K562 (cell line): ENCODE results near the gene VARS1. TPM values are rescaled to one million over a fixed set of nuclear protein-coding genes. Genes with fewer than 3 reads are reported as not detected.

Experiments
- EHMT2 ChIP-seq: fragments of 450-650 bp; IDR thresholded peaks from 2 replicates; pipeline ENCODE4 v1.6.1; 2018; ENCODE audit warnings: antibody characterized with exemption
- GATAD2B ChIP-seq: fragments of 450-650 bp; IDR thresholded peaks from 2 replicates; pipeline ENCODE4 v1.6.1; 2017; ENCODE audit warnings: mild to moderate bottlenecking, borderline replicate concordance
- MYC ChIP-seq, 2 experiments: fragments of 250-450 bp in 1 of 2; sonication (Bioruptor Pico) in 1 of 2; IDR thresholded peaks; 2 replicates each; pipeline versions ENCODE4 v1.5.1 to v1.6.1; 2012 to 2021; ENCODE audit warnings: low read depth in 2 of 2, borderline replicate concordance in 1 of 2, improper control_type of control experiment in 1 of 2, low read length in 1 of 2, mild to moderate bottlenecking in 1 of 2, moderate library complexity in 1 of 2
- RBFOX2 ChIP-seq: fragments of 200-400 bp; formaldehyde crosslinking; IDR thresholded peaks from 2 replicates; pipeline ENCODE4 v1.6.1; 2017; ENCODE audit warnings: low read depth, mild to moderate bottlenecking, low read length, moderate library complexity
- SAFB2 ChIP-seq: fragments of 200-400 bp; formaldehyde crosslinking; IDR thresholded peaks from 2 replicates; pipeline ENCODE4 v1.6.1; 2018; ENCODE audit warnings: borderline replicate concordance, low read length, low read depth, moderate library complexity; ENCODE audit not compliant: severe bottlenecking
- ZEB2 ChIP-seq: fragments of 450-650 bp; IDR thresholded peaks from 2 replicates; pipeline ENCODE4 v1.6.1; 2016
- ZNF12 ChIP-seq: sonication (generic); formaldehyde crosslinking; IDR thresholded peaks from 2 replicates; pipeline ENCODE4 v1.4.0; 2020; ENCODE audit warnings: mild to moderate bottlenecking, missing genetic modification reagents
- ZNF224 ChIP-seq: sonication (generic); formaldehyde crosslinking; IDR thresholded peaks from 2 replicates; pipeline ENCODE4 v1.8.0; 2022; ENCODE audit warnings: mild to moderate bottlenecking, missing genetic modification reagents
- polyA plus RNA-seq, 8 experiments: library from polyadenylated mRNA; depleted of rRNA in 4 of 8; stranded (reverse) in 5 of 8; unstranded in 3 of 8; fragments of >200 nt; fragmentation: Nextera tagmentation in 2 of 8; fragmentation: Illumina TruSeq in 1 of 8; extraction: Ambion mirVana in 2 of 8; extraction: Trizol in 1 of 8; gene quantifications; 2 replicates each; pipeline versions ENCODE4 v1.2.1 to v1.2.3, GENCODE V29; 2011 to 2014; ENCODE audit warnings: inconsistent platforms in 1 of 8, missing spikeins in 1 of 8
- total RNA-seq, 7 experiments: library from RNA; depleted of rRNA in 6 of 7; stranded (reverse); fragments of >200 nt in 6 of 7; fragmentation: Illumina TruSeq in 2 of 7; extraction: Trizol in 2 of 7; gene quantifications; 2 replicates each; pipeline versions ENCODE4 v1.2.1 to v1.2.3, GENCODE V29; 2011 to 2021; ENCODE audit warnings: low replicate concordance in 1 of 7
- TF ChIP-seq, protein P1 (sequence below): fragments of 200-600 bp; sonication (generic); IDR thresholded peaks from one replicate; pipeline ENCODE4 v1.6.1; 2012; ENCODE audit warnings: mild to moderate bottlenecking, low read depth, low read length, inconsistent platforms
- TF ChIP-seq, protein P2 (sequence below): sonication (generic); formaldehyde crosslinking; IDR thresholded peaks from 2 replicates; pipeline ENCODE4 v1.8.1; 2023; ENCODE audit warnings: mild to moderate bottlenecking, missing genetic modification reagents
- TF ChIP-seq, protein P3 (sequence below): sonication (generic); formaldehyde crosslinking; IDR thresholded peaks from 2 replicates; pipeline ENCODE4 v1.8.1; 2023; ENCODE audit warnings: mild to moderate bottlenecking, missing genetic modification reagents

VARS1 gene
- total and polyA plus RNA-seq, 9 of the 15 experiments (the other 6 are each of a cell fraction or from before 2014, with no cell fraction given) = 2.9 to 488 (median 130) TPM

DNA sequence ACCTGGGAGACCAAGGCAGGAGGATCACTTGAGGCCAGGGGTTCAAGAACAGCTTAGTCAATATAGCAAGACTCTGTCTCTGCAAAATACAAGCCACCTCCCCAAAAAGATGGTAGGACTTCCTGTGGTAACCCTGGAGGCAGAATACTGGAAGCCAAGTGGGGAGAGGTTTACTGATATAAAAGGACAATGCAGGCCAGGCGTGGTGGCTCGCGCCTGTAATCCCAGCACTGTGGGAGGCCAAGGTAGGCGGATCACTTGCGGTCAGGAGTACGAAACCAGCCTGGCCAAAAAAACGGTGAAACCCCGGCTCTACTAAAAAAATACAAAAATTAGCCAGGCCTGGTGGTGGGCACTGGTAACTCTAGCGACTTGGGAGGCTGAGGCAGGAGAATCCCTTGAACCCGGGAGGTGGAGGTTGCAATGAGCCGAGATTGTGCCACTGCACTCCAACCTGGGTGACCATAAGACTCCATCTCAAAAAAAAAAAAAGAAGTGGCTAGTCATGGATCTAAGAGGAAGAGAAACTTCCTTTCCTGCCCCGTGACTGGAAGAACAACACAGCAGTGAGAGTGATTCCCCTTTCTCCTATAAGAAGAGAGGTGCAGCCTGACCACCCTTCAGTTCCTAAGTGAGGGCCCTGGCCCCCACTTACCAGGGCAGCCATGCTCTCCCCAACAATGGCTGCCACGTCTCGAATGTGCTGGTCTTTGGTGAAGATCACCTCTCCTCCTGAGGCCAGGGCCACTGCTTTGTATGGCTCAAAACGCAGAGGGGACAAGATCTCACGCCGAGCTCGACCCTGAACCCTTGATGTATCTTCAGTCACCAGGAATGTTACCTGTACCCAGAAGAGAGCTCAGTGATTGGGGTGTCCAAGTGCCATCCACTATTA lies 26.9 kb downstream of the VARS1 start (continued):
- TF ChIP-seq, protein P1, sequence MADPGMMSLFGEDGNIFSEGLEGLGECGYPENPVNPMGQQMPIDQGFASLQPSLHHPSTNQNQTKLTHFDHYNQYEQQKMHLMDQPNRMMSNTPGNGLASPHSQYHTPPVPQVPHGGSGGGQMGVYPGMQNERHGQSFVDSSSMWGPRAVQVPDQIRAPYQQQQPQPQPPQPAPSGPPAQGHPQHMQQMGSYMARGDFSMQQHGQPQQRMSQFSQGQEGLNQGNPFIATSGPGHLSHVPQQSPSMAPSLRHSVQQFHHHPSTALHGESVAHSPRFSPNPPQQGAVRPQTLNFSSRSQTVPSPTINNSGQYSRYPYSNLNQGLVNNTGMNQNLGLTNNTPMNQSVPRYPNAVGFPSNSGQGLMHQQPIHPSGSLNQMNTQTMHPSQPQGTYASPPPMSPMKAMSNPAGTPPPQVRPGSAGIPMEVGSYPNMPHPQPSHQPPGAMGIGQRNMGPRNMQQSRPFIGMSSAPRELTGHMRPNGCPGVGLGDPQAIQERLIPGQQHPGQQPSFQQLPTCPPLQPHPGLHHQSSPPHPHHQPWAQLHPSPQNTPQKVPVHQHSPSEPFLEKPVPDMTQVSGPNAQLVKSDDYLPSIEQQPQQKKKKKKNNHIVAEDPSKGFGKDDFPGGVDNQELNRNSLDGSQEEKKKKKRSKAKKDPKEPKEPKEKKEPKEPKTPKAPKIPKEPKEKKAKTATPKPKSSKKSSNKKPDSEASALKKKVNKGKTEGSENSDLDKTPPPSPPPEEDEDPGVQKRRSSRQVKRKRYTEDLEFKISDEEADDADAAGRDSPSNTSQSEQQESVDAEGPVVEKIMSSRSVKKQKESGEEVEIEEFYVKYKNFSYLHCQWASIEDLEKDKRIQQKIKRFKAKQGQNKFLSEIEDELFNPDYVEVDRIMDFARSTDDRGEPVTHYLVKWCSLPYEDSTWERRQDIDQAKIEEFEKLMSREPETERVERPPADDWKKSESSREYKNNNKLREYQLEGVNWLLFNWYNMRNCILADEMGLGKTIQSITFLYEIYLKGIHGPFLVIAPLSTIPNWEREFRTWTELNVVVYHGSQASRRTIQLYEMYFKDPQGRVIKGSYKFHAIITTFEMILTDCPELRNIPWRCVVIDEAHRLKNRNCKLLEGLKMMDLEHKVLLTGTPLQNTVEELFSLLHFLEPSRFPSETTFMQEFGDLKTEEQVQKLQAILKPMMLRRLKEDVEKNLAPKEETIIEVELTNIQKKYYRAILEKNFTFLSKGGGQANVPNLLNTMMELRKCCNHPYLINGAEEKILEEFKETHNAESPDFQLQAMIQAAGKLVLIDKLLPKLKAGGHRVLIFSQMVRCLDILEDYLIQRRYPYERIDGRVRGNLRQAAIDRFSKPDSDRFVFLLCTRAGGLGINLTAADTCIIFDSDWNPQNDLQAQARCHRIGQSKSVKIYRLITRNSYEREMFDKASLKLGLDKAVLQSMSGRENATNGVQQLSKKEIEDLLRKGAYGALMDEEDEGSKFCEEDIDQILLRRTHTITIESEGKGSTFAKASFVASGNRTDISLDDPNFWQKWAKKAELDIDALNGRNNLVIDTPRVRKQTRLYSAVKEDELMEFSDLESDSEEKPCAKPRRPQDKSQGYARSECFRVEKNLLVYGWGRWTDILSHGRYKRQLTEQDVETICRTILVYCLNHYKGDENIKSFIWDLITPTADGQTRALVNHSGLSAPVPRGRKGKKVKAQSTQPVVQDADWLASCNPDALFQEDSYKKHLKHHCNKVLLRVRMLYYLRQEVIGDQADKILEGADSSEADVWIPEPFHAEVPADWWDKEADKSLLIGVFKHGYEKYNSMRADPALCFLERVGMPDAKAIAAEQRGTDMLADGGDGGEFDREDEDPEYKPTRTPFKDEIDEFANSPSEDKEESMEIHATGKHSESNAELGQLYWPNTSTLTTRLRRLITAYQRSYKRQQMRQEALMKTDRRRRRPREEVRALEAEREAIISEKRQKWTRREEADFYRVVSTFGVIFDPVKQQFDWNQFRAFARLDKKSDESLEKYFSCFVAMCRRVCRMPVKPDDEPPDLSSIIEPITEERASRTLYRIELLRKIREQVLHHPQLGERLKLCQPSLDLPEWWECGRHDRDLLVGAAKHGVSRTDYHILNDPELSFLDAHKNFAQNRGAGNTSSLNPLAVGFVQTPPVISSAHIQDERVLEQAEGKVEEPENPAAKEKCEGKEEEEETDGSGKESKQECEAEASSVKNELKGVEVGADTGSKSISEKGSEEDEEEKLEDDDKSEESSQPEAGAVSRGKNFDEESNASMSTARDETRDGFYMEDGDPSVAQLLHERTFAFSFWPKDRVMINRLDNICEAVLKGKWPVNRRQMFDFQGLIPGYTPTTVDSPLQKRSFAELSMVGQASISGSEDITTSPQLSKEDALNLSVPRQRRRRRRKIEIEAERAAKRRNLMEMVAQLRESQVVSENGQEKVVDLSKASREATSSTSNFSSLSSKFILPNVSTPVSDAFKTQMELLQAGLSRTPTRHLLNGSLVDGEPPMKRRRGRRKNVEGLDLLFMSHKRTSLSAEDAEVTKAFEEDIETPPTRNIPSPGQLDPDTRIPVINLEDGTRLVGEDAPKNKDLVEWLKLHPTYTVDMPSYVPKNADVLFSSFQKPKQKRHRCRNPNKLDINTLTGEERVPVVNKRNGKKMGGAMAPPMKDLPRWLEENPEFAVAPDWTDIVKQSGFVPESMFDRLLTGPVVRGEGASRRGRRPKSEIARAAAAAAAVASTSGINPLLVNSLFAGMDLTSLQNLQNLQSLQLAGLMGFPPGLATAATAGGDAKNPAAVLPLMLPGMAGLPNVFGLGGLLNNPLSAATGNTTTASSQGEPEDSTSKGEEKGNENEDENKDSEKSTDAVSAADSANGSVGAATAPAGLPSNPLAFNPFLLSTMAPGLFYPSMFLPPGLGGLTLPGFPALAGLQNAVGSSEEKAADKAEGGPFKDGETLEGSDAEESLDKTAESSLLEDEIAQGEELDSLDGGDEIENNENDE = no peak
- TF ChIP-seq ZNF224 (CRISPR knock-in tag) = no peak
- TF ChIP-seq, protein P2, sequence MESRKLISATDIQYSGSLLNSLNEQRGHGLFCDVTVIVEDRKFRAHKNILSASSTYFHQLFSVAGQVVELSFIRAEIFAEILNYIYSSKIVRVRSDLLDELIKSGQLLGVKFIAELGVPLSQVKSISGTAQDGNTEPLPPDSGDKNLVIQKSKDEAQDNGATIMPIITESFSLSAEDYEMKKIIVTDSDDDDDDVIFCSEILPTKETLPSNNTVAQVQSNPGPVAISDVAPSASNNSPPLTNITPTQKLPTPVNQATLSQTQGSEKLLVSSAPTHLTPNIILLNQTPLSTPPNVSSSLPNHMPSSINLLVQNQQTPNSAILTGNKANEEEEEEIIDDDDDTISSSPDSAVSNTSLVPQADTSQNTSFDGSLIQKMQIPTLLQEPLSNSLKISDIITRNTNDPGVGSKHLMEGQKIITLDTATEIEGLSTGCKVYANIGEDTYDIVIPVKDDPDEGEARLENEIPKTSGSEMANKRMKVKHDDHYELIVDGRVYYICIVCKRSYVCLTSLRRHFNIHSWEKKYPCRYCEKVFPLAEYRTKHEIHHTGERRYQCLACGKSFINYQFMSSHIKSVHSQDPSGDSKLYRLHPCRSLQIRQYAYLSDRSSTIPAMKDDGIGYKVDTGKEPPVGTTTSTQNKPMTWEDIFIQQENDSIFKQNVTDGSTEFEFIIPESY = peak; percentile 78; the same call in 1 of the 2 replicates
- TF ChIP-seq EHMT2 = 0 out of 2 replicates have a peak, but pooled peaks have one; percentile 7
- TF ChIP-seq, protein P3, sequence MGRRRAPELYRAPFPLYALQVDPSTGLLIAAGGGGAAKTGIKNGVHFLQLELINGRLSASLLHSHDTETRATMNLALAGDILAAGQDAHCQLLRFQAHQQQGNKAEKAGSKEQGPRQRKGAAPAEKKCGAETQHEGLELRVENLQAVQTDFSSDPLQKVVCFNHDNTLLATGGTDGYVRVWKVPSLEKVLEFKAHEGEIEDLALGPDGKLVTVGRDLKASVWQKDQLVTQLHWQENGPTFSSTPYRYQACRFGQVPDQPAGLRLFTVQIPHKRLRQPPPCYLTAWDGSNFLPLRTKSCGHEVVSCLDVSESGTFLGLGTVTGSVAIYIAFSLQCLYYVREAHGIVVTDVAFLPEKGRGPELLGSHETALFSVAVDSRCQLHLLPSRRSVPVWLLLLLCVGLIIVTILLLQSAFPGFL (CRISPR knock-in tag) = no peak
- TF ChIP-seq SAFB2 = no peak
- 0 out of 2 replicates have a peak, but pooled peaks have one; percentile 20 for TF ChIP-seq ZNF12 (CRISPR knock-in tag)
- TF ChIP-seq MYC (IDR thresholded peaks at IDR 0.05; ENCODE audit: low read depth, low read length) = no peak
- TF ChIP-seq MYC (CRISPR knock-in tag; IDR thresholded peaks at IDR 0.05; ENCODE audit: borderline replicate concordance, low read depth) = 0 out of 2 replicates have a peak, but pooled peaks have one; percentile 33
- TF ChIP-seq GATAD2B = no peak
- TF ChIP-seq ZEB2 = no peak
- no peak for TF ChIP-seq RBFOX2
